Fibroblast of the conjunctiva (primary cell): ENCODE results near the gene QRSL1.
"Not testable (repeated sequence)": the region's sequence is repeated elsewhere in the genome, so short reads cannot be mapped to it uniquely, and the experiment has no call there.

ENCODE experiments used
- DNase-seq: peaks from one replicate; pipeline ENCODE4 v3.0.0-alpha.2; 2010; ENCODE audit warnings: low read depth

The QRSL1 gene

GRCh38 chr6:106684011-106684410, 54.6 kb downstream of the QRSL1 start:
- no peak for DNase-seq

- no peak for DNase-seq
Observed at GRCh38 chr6:106685833-106686232, 56.5 kb downstream of the QRSL1 start.

GRCh38 chr6:106688177-106688951, 59.0 kb downstream of the QRSL1 start:
- DNase-seq, result no peak

GRCh38 chr6:106692112-106692818, 62.9 kb downstream of the QRSL1 start:
- DNase-seq, result peak; percentile 23

GRCh38 chr6:106692819-106693208, 63.4 kb downstream of the QRSL1 start:
- DNase-seq, result no peak

GRCh38 chr6:106693418-106693817, 64.0 kb downstream of the QRSL1 start:
- no peak for DNase-seq

- no peak for DNase-seq
Observed at GRCh38 chr6:106694343-106694742, 65.0 kb downstream of the QRSL1 start.

- no peak for DNase-seq
Observed at GRCh38 chr6:106700581-106700980, 71.2 kb downstream of the QRSL1 start.

GRCh38 chr6:106701201-106701600, 71.8 kb downstream of the QRSL1 start:
- not testable (repeated sequence) for DNase-seq

GRCh38 chr6:106702046-106702445, 72.7 kb downstream of the QRSL1 start:
- DNase-seq, result no peak

- DNase-seq, result no peak
Observed at GRCh38 chr6:106702451-106703110, 73.2 kb downstream of the QRSL1 start.

- DNase-seq, result no peak
Observed at GRCh38 chr6:106704327-106704726, 74.9 kb downstream of the QRSL1 start.

- no peak for DNase-seq
Observed at GRCh38 chr6:106705156-106705555, 75.8 kb downstream of the QRSL1 start.

- DNase-seq, result no peak
Observed at GRCh38 chr6:106710580-106710979, 81.2 kb downstream of the QRSL1 start.

- no peak for DNase-seq
Observed at GRCh38 chr6:106714281-106714680, 84.9 kb downstream of the QRSL1 start.

GRCh38 chr6:106715922-106716321, 86.5 kb downstream of the QRSL1 start:
- DNase-seq, result no peak

GRCh38 chr6:106716966-106717365, 87.6 kb downstream of the QRSL1 start:
- no peak for DNase-seq
